HG03066 (cell line): Measurements from ENCODE around the gene HOXA6.

Experiments
- ATAC-seq: cut with Tn5 transposase; IDR thresholded peaks from one replicate; pipeline ENCODE4 v1.9.1; 2021; ENCODE audit warnings: low read depth; ENCODE audit not compliant: unreplicated experiment

HOXA6 gene

DNA sequence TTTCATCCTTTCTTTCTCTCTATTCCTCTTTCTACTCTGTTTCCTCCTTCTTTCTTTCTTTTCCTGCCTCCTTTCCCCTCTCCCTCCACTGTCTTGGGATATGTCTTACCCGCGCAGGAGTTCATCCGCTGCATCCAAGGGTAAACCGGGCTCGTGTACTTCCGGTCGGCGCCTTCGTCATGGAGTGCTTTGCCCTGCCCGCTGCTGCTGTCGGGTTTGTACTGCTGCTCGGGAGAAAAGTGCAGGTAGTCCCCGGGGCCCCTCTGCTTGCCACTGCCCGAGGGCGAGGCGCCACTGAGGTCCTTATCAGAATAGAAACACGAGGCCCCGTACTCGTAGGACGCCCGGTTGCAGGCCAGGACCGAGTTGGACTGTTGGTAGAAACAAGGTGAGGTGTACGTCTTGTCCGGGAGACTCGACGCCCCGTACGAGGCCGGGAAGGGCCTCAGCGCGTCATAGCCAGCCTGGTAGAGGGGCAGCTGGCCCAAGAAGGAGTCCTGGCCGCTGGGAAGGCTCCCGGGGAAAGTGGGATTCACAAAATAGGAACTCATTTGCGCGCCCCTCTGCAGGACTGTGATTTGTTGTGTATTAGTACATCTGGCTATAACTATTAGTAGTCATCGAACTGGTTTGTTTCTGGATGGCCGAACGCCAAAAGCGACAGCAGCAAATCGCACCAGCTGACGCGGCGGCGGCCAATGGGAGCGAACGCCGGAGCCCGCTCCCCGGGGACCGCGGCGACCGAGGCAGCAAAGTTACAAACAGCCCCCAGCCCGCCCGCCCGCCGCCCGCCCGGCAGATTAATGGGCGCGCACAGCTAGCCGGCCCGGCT lies at the start of gene HOXA6:
HOXA6 (minus strand) TSS at position 576 of the 832 bp plus-strand sequence; CDS start at position 551, 25 bp downstream.
- ATAC-seq, result no peak

DNA sequence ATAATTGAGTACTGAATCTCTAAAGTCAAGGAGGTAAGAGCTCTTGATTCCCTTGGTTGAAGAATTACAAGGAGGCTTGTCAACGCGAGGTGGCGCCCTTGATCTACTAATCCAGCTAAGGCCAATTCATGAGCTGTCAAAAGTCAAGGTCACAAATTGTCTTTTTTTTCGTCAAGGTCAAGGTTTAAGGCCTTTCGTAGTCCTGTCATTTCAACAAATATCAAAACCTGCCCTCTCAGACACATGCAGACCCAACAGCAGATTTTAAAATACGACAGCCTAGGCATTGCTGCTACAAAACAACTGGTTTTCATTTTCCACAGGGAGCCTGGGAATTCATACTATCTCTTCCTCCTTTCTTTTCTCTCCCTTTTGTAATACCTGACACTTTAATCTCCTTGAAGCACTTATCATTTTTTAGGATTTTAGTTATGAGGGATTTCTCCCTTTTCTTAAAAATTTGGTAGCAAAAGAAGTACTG lies 48.8 kb upstream of the HOXA6 start:
- no peak for ATAC-seq

DNA sequence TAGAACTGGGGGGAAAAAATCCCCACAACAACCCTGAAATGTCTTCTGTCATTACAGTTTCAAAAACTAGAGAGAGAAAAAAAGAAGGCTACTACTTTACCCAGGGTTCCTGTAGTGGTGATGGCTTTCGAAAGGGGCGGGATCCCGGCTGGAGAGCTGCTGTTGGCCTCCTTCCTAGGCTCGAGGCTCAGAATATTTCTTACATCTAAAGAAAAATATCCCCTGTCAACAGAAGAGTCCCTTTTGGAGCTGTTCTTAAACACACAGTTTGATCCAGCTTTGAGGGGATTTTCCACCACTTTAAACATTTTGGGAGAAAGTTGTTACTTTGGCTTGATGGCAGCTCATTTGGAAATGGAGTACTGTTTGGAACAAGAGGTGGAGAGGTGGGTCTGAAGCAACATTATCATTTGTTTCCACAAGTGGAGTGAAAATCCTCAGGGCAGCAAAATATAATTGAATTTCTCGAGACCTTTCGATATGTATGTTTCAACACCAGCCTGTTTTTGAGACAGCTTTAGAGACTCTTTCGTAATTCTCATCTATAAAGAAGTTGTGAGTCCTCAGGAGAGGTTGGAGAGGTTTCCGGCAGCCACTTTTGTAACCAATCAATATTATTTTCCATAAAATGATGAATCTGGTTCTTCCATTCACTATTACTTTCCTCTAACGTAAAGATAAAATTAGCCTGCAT lies 47.3 kb upstream of the HOXA6 start:
- ATAC-seq, result no peak

DNA sequence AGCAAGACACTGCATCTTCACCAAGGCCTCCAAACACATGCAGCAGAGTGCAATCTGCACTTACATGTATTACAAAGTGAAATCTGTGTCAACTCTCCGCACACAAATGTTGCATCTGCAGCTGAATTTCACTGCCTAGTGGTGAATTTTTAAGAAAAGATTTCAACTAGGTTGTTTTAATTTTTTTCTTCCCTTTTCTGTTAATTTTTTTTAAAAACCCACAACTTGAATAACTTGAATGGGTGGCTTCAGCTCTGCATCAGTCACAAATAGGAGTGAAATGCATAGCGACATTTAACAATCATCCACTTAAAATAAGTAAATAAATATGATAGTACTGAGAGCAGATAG lies 46.4 kb upstream of the HOXA6 start:
- no peak for ATAC-seq

DNA sequence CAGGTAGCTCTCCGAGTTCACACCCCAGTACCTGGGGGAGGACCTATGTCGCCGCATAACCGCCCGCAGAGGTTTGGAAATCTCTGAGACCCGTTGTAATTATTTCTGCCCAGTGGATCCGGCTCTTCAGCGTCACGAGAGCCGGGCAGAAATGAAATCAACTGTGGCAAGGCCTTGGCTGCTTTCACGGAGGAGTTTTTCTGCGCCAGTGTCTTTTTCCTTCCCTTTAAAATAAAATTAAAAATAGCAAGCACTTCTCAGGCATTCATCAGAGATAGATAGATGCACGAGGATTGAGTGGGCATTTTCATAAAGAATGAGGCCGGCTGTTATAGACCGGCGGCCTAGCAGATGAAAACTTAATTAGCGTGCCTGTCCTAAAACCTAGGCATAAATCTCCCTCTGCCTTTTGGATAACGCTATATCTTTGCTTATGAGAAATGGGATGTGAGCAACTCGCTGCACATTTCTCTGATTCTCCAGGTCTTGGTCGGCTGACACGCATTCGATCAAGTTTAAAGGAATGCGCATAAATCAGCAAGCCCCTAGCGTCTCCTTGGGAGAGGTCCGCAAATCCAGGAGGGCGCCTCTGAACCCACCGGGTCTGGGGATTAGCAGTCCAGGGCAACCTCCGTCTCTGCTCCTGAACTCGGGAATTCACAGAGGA lies 45.9 kb upstream of the HOXA6 start:
- no peak for ATAC-seq

DNA sequence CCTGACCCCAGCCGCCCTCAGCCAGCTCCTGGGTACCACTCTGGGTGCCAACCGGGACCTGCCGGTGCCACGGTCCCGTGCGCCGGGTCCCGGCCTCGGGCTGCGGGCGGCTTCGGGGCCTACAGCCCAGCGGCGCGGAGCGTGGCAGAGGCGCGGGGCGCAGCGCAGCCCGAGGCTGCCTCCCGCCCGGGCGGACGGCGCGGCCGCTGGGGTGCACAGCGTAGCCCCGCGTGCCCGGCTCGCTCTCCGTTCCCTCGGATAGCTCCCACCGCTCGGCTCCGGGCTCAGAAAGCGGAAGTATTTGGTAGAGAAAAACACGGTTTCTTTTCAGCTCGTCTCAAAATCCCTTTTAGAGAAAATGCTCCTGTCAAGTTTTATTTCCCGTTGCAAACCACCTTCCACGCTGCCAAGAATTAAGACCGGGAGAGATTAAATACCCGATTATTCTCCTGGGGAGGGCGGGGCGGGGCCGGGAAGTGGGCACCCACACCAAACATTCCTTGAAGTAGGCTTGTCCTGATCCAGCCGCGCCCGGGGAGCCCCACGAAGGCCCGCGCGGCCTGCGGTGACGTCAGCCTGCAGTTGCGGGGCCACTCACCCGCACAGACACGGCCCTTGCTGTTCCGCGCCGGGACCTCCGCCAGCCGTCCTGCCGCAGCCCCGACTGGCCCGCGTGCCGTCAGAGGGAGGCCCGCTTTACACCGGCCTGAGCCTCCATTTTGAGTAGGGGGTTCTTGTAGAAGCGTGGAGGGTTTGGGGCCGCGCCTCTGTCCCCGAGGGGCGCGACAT lies 45.2 kb upstream of the HOXA6 start:
- ATAC-seq, result no peak

DNA sequence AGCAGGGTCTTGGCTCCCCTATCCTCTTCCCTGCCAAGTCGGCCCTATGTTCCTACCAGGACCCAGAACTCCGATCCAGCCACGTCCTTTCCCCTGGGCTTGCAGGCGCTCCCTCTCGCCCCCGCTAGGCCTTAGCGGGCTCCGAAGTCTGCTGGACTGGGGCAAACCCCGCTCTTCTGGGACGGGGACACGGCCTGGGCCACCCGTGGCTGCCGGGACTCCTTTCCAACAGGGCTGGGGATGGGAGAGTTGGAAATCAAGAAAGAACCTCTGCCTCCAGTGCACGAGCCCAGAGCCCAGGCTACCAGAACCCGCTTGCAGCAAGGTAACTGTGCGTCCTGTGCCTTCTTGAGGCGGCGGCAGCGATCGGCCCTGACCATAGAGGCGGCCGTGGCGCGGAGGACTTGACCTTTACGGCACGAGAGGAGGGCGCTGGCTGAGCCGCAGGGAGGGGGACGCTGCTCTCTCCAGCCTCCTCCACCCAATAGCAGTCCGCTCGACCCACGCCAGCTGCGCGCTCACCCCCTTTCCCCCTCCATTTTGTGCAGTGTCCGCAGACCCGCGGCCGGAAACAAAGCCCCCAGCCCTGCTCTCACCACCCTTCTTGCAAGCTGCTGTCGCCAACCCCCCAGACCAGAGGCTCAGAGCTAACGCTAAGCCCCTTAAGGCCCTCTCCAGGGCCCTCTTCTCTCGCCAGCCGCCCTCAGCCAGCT lies 44.4 kb upstream of the HOXA6 start:
- no peak for ATAC-seq

DNA sequence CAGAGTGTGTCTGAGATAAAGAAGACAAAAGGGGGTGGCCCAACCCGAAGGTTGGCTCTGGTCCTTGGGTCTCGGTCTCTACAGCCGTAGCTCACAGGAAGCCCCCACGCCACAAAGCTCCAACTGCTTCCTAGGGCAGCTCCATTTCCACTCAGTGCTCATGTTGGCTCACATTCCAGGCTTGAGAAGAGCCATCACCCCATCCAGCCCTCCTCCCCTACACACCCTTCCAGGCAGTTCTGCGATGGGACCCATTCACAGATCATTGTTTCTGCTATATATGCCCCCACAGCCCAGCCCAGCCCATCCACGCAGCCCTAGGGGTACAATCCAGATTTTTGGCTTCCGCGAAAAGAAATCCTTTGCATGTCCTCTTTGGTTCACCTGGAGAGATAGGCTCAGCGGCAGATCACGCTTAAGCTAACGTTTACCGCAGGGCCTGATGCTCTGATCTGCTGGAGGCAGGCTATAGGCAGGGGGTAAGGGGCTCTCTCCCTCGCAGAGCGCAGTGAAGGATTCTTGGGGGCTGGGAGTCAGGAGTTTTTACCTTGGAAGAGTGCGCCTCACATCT lies 43.7 kb upstream of the HOXA6 start:
- no peak for ATAC-seq

DNA sequence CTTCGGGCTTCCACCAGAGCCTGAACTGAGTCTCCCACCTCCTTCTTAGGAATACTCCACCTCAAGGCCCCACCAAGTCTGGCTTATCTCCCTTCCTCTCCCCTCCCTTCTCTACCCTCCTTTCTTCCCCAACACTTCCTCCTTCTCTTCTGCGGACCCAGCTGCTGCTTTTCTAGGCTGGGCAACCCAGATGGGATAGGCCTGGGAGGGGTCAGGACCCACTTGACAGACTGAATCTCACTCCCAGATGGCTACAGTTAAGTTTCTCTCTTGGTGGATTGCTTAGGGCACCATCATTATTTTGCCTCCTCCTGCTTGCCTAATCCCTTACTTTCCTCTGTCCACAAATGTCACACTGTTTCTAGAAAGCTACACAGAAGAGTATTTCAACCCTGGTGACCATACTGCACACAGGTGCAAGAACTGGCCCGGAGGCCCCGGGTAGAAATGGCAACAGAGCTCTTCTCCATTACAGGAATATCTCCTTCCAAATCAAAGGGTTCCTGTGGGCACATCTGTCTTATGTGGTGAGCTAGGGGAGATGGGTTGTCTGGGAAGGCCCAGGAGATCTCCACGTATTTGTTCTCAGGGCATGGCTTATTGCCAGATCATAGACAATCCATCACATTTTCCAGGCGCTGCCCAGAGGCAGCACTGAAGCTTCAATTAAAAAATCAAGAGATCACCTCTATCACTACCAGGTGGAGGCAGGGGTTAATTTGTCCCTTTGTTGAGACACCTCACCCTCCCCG lies 42.6 kb upstream of the HOXA6 start:
- no peak for ATAC-seq

DNA sequence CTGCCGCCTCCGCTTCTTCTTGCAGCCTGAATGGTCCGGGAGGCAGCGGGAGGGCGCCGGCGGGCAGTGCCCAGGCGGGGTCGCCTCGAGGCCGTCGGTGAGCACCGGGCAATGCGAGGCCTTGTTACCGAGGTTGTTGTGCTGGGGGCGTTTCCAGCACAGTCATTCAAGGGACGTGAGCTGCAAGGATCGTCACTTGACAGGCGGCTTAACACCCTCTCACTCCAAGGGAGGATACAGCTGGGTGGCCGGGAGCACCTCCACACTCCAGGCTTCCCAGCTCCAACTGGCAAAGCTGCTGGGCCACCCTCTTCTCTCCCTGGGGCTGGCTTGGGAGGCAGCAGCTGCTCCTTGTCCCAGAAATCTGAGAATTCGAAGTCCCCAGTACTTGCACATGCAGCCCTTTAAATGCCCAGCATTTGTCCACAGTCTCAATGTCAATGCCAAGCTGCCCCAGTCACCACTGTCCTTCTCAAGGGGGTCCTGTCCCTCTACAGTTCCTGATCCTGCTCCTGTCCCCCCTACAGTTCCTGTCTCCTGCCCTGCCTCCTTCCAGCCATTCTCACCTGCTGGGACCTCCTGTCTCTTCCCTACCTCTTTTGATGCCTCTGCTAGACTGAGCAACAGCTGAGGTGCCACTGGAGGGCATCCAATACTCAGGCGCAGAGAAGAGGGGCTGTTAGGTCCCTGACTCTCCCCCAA lies 41.9 kb upstream of the HOXA6 start:
- ATAC-seq, result no peak

DNA sequence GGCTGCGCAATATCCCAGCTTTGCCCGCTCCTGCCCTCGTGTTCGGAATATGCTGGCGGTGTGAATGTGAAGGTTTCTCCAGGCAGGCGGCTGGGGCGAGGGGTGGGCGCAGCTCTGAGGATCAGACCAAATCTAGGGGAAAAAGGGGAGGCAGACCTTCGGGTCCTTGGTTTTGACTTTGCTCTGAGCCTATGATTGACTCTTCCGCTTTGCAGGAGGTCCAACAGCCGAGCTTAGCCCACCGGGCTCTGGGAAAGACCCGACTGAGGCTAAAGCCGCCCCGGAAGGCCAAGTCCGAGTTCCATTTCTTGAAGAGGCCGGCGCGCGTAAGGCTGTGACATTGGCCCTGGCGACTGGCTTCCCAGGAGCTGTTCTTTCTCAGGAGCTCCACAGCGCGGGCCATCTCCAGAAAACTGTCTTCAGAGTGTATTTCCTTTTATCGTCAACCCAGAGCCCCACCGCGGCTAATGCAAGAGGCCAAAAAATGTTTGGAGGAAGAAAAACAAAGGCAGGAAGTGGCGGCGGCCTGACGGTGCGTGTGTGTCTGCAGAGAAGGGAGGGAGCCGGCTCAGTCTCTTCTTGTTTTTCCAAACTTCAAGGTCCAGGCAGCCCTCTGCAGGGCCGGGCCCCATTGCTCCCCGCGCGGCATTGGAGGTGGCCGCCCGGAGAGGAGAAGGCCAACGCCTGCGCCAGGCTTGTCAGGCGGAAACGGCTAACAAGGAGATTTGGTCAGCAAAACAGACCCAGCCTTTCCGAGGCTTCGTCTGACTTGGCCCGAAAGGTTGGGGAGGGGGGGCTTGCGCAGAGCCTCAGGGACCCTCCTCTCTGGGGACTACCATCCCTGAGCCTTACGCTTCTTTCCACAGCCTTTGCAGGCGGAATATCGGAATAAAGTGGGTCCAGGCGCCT lies 41.1 kb upstream of the HOXA6 start:
- ATAC-seq, result no peak

DNA sequence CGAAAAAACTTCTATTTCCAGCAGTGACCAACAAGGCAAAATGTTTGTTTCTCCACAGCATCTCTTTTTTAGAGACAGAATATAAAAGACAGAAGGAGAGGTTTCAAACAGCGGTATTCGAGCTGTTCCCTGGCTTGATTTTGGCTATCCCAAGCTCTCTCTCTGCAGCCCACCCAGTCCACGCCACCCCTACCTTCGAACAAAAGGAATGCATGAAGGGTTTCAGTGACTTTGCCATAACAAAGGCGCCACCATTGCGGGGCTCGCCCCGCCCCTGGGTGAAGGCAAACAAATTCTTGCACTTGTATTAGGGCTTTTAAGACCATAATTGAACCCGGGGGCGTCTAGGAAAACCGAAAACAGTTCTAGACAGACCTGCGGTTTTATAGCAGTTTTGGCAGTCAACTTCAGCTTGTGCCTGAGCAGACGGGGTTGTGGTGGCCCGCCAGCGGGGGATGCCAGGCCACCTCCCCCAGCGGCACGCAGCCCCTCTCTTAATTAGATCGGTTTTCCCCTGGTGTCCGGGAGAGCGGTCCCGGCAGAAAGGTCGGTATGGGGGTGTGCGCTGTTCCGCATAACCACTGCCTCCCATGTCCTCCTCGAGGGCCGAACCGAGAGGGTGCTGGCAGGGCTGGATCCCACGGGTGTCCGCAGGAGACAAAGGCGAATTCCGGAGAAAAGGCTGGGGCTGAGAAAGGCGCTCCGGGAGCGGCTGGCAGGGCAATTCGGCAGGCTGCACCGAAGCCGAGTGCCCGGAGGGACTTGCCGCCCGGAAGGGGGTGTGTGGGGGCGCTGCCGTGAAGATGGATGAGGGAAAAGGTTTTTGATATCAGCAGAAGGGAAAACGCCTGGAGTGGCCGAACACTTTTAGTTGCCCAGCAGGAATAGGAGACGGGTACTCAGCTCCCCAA lies 40.2 kb upstream of the HOXA6 start:
- ATAC-seq, result no peak

DNA sequence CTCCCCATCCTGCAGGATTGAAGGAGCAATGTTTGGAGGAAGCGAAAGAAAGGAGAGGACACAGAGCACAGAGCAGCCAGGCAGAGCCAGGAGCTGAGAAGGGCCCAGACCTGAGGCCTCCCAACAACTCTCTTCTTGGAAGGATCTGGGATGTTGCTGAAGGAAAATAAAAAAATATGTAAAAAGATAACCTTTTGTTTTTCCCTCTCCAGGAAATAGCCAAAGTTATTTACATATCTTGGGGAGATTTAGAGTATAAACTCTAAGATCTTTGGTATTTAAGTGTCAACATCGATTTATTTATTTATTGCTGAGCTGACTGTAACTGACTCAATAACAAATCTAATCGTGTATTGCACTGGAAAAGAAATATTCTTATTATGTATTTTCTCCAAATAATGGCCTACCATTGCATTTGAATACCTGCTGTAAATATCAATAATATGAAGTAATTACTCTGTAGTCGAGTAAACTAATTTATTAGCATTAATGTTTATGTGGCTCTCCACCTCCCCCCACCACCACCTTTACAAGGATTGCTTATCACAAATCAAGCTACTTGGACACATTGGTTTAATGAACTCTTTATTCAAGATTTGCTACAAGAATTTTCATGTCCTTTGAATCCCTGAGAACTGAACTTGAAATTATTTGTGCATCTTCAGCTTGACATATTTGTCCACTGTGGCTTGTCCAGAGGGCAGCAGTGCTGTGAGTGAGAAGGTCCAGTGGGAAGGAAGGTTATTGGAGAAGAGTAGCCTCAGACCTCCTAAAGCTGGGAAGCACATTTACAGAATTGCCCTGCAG lies 39.3 kb upstream of the HOXA6 start:
- no peak for ATAC-seq

DNA sequence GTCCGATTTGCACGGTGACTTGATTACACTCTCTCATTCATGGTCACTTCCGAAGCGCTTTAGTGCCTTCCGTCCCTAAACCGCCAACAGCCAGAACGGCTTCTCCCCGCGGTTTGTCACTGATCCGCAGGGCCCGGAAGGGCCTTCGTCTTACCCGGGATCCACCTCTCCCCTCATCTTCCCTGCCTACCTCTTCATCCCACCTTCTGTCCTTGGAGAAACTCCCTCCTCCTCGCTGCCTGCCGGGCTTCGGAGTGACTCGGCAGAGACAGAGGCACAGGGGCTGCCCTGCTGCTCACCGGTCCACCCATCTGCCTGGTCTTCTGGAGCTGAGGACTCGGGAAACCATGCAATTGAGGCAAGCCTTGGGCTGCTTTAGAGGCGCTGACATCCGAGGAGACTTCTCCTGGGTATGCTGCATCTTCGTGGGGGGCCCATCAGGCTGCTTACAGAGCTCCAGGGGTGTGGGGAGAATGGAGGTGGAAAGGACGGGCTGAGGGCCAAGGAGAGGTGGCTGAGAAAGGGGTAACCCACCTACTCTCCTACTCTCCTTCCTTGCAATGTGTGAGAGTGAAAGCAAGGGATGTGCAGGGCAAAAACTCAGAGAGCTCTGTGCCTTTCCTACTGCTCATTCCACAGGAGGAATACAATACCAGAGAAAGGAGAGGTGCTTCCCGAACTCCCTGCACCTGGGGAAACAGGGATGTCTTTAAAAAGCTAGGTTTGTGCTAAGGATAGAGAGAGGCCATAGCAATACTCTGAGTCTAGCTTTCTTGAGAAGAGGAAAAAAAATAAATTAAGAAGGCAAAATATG lies 38.5 kb upstream of the HOXA6 start:
- ATAC-seq, result no peak
